Lower leg skin (tissue), 3 donors: Measurements from ENCODE around the gene PIK3CA.

Source experiments
- CTCF ChIP-seq, 3 donors: fragments of 450-650 bp; IDR thresholded peaks; one replicate each; pipeline ENCODE4 v1.5.1; 2016; ENCODE audit warnings: antibody characterized with exemption in 3 of 3, mild to moderate bottlenecking in 3 of 3, moderate library complexity in 2 of 3
- POLR2A ChIP-seq, 2 donors: fragments of 450-650 bp; IDR thresholded peaks; one replicate each; pipeline ENCODE4 v1.6.1; 2016 to 2017; ENCODE audit warnings: antibody characterized with exemption in 2 of 2, mild to moderate bottlenecking in 1 of 2, moderate library complexity in 1 of 2

DNA sequence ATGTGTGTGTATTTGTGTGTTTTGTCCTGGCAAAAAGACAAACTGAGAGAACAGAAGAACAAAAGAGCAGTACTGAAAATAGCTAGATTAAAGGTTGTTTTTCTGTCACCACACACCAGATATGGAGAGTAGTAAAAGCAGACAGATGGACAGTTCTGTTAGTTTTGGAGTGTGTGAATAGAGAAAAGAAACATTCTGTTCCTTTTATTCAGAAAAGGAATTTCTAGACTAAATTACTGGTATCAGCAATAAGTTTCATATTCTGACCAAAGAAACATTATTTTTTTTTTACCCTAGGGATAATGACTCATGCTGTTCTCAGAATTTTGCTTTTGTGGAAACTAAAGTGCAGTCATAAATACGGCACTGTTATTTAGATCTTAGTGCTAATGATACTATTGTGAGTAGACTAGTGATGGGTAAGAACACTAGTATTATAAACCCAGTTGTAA, 32.9 kb downstream of the PIK3CA start:
- no peak for TF ChIP-seq POLR2A (IDR thresholded peaks at IDR 0.05)
- no peak for TF ChIP-seq CTCF (IDR thresholded peaks at IDR 0.05)
